Thymus (tissue), 14 donors: Measurements from ENCODE around the gene CSF3R. TPM values are rescaled to one million over a fixed set of nuclear protein-coding genes. Genes with fewer than 3 reads are reported as not detected.

Experiments used
- DNase-seq, 9 donors: peaks; one replicate each; pipeline ENCODE4 v3.0.0-alpha.2; 2013; ENCODE audit warnings: low spot score in 9 of 9, low read depth in 6 of 9, missing footprints in 1 of 9
- H3K27ac ChIP-seq, 2 donors: one replicate each; pipeline ENCODE4 v1.5.1; 2013; ENCODE audit warnings: control low read depth in 1 of 2, low read depth in 1 of 2, low read length in 1 of 2, mild to moderate bottlenecking in 1 of 2, moderate library complexity in 1 of 2
- H3K27me3 ChIP-seq, 2 donors: one replicate each; pipeline ENCODE4 v1.5.1; 2013; ENCODE audit warnings: low read length in 1 of 2; ENCODE audit not compliant: control insufficient read depth in 2 of 2, insufficient read depth in 1 of 2
- H3K36me3 ChIP-seq, 2 donors: one replicate each; pipeline ENCODE4 v1.5.1; 2013; ENCODE audit warnings: low read length in 1 of 2, mild to moderate bottlenecking in 1 of 2, moderate library complexity in 1 of 2; ENCODE audit not compliant: control insufficient read depth in 2 of 2, insufficient read depth in 2 of 2
- H3K4me1 ChIP-seq, 2 donors: one replicate each; pipeline ENCODE4 v1.5.1; 2013; ENCODE audit warnings: low read length in 2 of 2; ENCODE audit not compliant: control insufficient read depth in 2 of 2, insufficient read depth in 2 of 2
- H3K4me3 ChIP-seq, 2 donors: one replicate each; pipeline ENCODE4 v1.5.1; 2013; ENCODE audit warnings: low read length in 2 of 2, control low read depth in 1 of 2, mild to moderate bottlenecking in 1 of 2
- H3K9me3 ChIP-seq, 2 donors: one replicate each; pipeline ENCODE4 v1.5.1; 2013; ENCODE audit warnings: low read length in 1 of 2, mild to moderate bottlenecking in 1 of 2; ENCODE audit not compliant: control insufficient read depth in 2 of 2, insufficient read depth in 1 of 2
- WGBS: extraction: QIAGEN DNeasy Blood & Tissue Kit; methylation state at CpG from one replicate; pipeline ENCODE4 v1.1.7; 2013; 5-methylcytosine and 5-hydroxymethylcytosine counted together
- long read RNA-seq, 10 donors: transcript quantifications; one replicate each; lab custom pipeline, GENCODE V29; 2026
- polyA plus RNA-seq: library from polyadenylated mRNA; stranded (reverse); fragments of 200-250 nt; gene quantifications from one replicate; pipeline ENCODE4 v1.2.3, GENCODE V29; 2013
- total RNA-seq: library from RNA; stranded (reverse); fragments of 120-200 nt; gene quantifications from one replicate; pipeline ENCODE4 v1.2.4, GENCODE V29; 2013
- donor health status: healthy.

Gene CSF3R
- total RNA-seq (3.7 TPM), polyA plus RNA-seq (8.6 TPM)
- long read RNA-seq, donor 1 = 0 reads
- long read RNA-seq, donor 2 = 0 reads
- long read RNA-seq, donor 3, partial matches to known transcripts = 0 of 2 reads
- long read RNA-seq, donor 3, other reads (novel, unspliced or antisense) = 0 of 2 reads
- long read RNA-seq, donor 4, partial matches to known transcripts = 0 of 1 reads
- long read RNA-seq, donor 4, other reads (novel, unspliced or antisense) = 0 of 1 reads
- long read RNA-seq, donor 5, partial matches to known transcripts = 0 of 2 reads
- long read RNA-seq, donor 5, other reads (novel, unspliced or antisense) = 0 of 2 reads
- long read RNA-seq, donor 6, partial matches to known transcripts = 0 of 3 reads
- long read RNA-seq, donor 6, other reads (novel, unspliced or antisense) = 0 of 3 reads
- long read RNA-seq, donor 7 = 0 reads
- long read RNA-seq, donor 8 = 0 reads
- long read RNA-seq, donor 9, partial matches to known transcripts = 0 of 1 reads
- long read RNA-seq, donor 9, other reads (novel, unspliced or antisense) = 0 of 1 reads
- long read RNA-seq, donor 10 = 0 reads

DNA sequence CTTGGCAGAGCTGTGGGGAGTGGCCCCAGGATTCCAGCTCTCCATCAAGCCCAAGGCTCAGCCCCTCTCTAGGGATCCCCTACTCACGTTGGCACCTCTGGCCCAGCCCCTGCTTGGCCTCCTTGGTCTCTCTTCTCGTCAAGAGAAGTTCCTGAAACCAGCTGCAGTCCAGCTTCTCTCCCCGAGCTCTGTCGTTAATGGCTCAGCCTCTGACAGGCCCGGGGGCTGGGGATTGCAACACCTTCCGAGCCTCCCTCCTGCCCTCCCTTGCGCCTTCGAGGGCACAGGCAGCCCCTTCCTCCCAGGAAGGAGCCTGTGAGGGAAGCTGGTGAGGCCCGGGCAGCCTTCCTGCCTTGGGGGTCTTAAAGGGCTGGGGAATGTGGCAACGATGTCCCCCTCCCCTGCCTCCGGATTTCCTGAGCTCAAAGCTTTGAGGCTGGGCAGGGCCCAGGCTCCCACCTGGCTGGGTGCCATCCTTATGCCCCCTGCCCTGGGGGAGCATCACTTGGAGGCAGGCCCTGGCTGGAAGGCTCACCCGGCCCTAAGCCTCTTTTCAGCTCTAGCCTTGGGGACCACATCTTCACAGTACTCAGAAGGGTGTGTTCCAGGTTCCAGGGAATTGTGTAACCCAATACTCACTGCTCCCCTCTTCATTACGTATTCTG, at the start of gene CSF3R:
Gene CSF3R, minus strand, starts transcription at position 190 of the 665 bp plus-strand sequence. CDS start 3,417 bp downstream, outside the sequence.
- peaks cover 0 to 2% of the 10 kb centered on the region in 2 donors for H3K27me3 ChIP-seq
- H3K4me3 ChIP-seq = peak within 1 kb of the TSS in 1 of 2 donors; percentile 19
- no peaks in the 10 kb centered on the region for H3K9me3 ChIP-seq
- peak within 1 kb of the TSS in 1 of 2 donors; percentile 32 for H3K27ac ChIP-seq
- DNase-seq = peak in 1 of 9 donors; percentile 20
- H3K36me3 ChIP-seq = no peaks in the 10 kb centered on the region
- WGBS = 26% methylated on average over 13 of the region's 13 CpGs
- H3K4me1 ChIP-seq = peaks cover 0 to 31% of the 10 kb centered on the region in 2 donors

DNA sequence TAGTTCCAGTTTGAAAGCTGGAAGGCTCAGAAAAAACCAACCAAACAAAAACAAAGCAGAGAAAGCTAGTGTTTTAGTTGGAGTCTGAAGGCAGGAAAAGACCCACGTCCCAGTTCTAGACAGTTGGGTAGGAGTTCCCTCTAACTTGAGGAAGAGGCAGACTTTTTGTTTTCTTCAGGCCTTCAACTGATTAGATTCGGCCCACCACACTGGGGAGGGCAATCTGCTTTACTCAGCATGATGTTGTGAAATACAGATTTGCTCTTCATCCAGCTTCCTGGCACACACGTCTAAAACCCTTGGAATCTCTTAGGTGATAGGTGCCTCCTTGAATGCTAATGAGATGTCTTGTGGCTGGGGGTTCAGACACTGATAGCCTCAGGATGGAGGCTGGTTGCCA, 49.1 kb upstream of the CSF3R start:
- Histone ChIP-seq H3K4me3 (no peak overlapping the region), H3K9me3 (no peaks in the 10 kb centered on the region), H3K27me3 (peaks cover 0 to 4% of the 10 kb centered on the region in 2 donors), H3K4me1 (no peaks in the 10 kb centered on the region), H3K27ac (no peak overlapping the region), H3K36me3 (no peaks in the 10 kb centered on the region)
- 77% methylated on average over 3 of the region's 3 CpGs for WGBS
- no peak for DNase-seq

DNA sequence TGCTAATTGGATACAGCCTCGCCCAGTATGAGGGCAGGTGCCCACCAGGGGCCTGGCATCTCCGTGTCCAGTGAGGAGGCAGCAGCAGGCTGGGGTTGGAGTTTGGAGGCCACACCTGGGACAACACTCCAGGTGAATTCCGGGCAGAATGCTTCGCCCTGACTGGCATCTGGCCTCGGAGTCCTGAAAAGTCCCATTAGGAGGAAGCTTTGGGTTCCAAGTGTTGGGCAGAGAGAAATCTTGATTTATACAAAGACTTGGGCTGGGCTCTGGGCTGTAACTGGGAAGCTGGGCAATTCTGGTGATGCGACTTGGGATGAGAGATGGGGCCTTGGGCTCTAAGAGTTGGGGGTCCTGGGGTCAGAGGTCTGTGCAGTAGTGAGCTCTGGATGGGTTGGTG, 48.1 kb upstream of the CSF3R start:
- Histone ChIP-seq H3K9me3 (no peaks in the 10 kb centered on the region), H3K4me3 (no peak overlapping the region), H3K27ac (no peak overlapping the region), H3K4me1 (no peaks in the 10 kb centered on the region), H3K36me3 (no peaks in the 10 kb centered on the region), H3K27me3 (peaks cover 0 to 2% of the 10 kb centered on the region in 2 donors)
- WGBS = 84% methylated on average over 6 of the region's 6 CpGs
- no peak for DNase-seq

DNA sequence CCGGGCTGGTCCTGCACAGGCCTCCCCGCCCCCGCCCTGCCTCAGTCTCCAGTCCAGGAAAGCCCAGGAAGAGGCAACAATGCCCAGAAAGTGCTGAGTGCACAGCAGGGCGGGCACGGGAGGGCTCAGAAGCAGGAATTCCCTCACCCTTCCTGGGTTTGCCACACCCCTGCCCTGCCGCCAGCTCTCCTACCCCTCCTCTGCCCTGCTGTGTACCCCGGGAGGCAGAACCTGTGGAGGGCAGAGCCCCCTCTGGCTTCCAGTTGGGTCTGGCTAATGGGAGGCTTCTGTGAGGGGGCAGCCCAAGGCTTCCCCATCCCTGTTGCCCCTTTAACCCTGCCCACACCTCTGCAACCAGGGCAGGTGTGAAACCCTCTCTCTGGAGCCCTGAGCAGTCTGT, 47.5 kb upstream of the CSF3R start:
- H3K4me1 ChIP-seq = no peaks in the 10 kb centered on the region
- WGBS = 77% methylated on average over 7 of the region's 7 CpGs
- no peaks in the 10 kb centered on the region for H3K9me3 ChIP-seq
- H3K27me3 ChIP-seq = peaks cover 0 to 2% of the 10 kb centered on the region in 2 donors
- DNase-seq = no peak
- H3K4me3 ChIP-seq = no peak overlapping the region
- H3K36me3 ChIP-seq = no peaks in the 10 kb centered on the region
- H3K27ac ChIP-seq = no peak overlapping the region

DNA sequence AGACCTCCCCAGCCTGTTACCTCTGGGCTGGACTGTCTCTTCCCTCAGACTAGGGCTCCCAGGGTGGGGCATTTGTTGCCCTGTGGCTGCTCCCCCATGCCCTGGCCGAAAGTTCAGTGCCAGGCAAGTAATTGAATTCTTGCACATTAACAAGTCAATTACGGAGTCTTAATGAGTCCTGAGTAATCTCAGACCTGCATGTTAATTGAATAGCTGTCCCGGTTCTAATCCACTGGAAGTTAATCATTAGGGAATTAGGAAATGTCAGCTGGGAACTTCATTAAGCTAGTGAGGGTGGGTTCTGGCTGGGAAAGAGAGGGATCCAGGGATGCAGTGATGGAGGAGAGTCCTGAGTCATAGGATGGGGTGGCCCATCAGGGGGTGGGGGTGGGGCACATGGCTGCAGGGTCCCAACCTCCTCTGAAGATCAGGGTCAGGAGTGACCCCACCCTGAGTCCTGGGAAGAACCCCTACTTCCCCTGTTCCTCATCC, 47.1 kb upstream of the CSF3R start:
- H3K9me3 ChIP-seq = no peaks in the 10 kb centered on the region
- DNase-seq = no peak
- no peaks in the 10 kb centered on the region for H3K4me1 ChIP-seq
- H3K4me3 ChIP-seq = no peak overlapping the region
- no peaks in the 10 kb centered on the region for H3K36me3 ChIP-seq
- peaks cover 0 to 2% of the 10 kb centered on the region in 2 donors for H3K27me3 ChIP-seq
- H3K27ac ChIP-seq = no peak overlapping the region
- 88% methylated on average over 3 of the region's 3 CpGs for WGBS

DNA sequence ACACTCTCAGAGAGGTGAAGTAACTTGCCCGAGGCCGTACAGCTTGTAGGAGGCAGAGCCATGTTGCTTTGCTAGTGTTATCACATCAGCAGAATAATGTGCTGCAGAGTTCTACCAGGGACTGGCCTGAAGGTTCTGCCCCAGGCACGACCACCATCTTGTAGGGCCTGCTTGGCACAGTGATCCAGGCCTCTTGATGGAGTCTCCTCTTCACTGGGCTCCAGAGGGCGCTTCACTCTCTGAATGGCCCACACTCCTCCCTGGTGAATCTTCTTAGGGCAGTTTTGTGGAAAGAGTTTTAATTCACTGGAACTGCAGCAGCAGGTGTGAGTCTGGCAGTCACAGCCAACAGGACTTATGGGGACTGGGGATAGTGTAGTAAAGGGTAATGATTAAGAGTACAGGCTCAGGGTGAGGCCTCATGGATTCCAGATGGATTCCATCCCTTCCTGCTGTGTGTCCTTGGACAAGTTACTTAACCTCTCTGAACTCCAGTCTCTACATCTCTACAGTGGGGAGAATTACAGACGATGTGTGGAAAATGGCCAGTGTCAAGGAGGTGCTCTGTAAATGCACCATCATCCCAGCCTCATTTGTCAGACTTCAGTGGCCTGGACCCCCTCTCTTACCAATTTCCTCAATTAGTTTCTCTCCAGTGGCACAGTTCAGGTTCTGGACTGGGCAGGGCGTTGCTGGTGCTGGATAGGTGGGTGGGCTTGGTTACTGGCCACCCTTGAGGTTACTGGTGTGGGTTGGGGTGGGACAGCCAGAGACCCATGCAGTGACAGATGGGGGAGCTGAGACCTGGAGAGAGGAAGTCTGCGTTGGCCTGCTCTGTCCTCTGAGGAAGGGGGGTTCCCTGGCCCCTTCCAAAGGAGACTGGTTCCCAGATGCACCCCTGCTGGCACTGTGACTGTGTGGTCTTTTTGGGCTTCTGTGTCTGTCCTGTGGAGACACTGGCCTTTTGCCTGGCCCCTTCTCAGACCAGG, 45.9 kb upstream of the CSF3R start:
- no peaks in the 10 kb centered on the region for H3K9me3 ChIP-seq
- DNase-seq = no peak
- H3K4me1 ChIP-seq = no peaks in the 10 kb centered on the region
- no peak overlapping the region for H3K27ac ChIP-seq
- H3K27me3 ChIP-seq = peaks cover 0 to 2% of the 10 kb centered on the region in 2 donors
- 90% methylated on average over 7 of the region's 7 CpGs for WGBS
- no peak overlapping the region for H3K4me3 ChIP-seq
- H3K36me3 ChIP-seq = no peaks in the 10 kb centered on the region

DNA sequence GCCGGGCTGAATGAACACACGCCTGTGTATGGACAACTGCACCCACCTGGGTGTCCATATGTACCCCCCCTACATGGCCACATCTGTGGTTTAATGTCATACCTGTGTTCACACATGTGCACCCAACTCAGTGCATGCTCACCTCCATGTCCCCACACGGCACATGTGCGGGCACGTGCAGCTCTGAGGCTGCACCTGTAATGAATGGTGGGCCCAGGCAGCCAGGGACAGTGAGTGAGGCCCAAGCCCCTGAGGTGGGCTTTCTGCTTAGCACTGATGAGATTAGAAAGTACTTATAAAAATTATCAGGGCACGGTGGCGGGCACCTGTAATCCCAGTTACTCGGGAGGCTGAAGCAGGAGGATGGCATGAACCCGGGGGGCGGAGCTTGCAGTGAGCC, 42.5 kb upstream of the CSF3R start:
- Histone ChIP-seq H3K4me1 (no peaks in the 10 kb centered on the region), H3K36me3 (no peaks in the 10 kb centered on the region), H3K27me3 (peaks cover 0 to under 1% of the 10 kb centered on the region in 2 donors), H3K4me3 (no peak overlapping the region), H3K27ac (no peak overlapping the region), H3K9me3 (no peaks in the 10 kb centered on the region)
- WGBS = 98% methylated on average over 10 of the region's 10 CpGs
- no peak for DNase-seq

DNA sequence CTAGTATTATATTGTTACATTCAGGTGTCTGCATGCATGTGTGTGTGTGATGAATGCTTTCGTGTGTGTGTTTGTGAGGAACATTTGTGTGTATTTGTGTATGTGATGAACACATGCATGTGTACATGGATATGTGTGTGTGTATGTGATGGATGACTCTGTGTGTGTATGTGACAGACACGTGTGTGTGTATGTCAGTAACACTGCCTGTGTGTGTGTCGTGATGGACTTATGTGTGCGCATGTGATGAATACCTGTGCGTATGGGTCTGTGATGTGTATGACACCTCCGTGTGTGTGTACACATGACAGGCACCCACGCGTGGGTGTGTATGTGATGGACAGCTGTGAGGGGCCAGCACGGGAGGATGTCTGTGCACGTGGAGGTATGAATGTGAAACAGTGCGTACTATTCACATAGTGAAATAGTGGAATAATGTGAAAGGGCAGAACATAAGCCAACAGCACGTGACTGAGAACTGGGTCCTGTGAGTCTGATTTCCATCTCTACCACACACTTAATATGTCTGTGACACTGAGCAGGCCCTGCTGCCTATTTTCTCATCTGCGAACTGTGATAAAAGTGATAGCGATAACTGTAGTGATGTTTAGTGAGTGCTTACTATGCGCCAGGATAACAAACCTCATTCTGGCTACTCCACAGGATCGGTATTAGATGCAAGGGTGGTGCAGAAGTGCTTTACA, 41.8 kb upstream of the CSF3R start:
- WGBS = 95% methylated on average over 16 of the region's 16 CpGs
- no peak for DNase-seq
- no peak overlapping the region for H3K27ac ChIP-seq

More for the DNA sequence above, 41.8 kb upstream of the CSF3R start:
- Histone ChIP-seq H3K27me3 (no peaks in the 10 kb centered on the region), H3K4me3 (no peak overlapping the region), H3K4me1 (no peaks in the 10 kb centered on the region), H3K9me3 (no peaks in the 10 kb centered on the region), H3K36me3 (no peaks in the 10 kb centered on the region)
